NCI-H524 (cell line): ENCODE data around the gene TEX2.

Experiments
- DNase-seq, 2 experiments: peaks; one replicate each; lab custom pipeline; 2025; lab: John Stamatoyannopoulos, UW

Gene TEX2

GRCh38 chr17:64263000-64263766, at the start of gene TEX2:
TEX2 (minus strand) TSS chr17:64263260; CDS start chr17:64214217, 49,043 bp downstream.
- DNase-seq = peak; percentile 74 to 91

GRCh38 chr17:64309710-64310109, 46.6 kb upstream of the TEX2 start:
- no peak for DNase-seq

- DNase-seq = no peak
Measured at GRCh38 chr17:64309021-64309420, 46.0 kb upstream of the TEX2 start.

GRCh38 chr17:64306850-64307463, 43.9 kb upstream of the TEX2 start:
- DNase-seq = peak; percentile 41 to 70

GRCh38 chr17:64304551-64304950, 41.5 kb upstream of the TEX2 start:
- no peak for DNase-seq

- DNase-seq = no peak
Measured at GRCh38 chr17:64300699-64300965, 37.6 kb upstream of the TEX2 start.

- DNase-seq = no peak
Measured at GRCh38 chr17:64297467-64298088, 34.5 kb upstream of the TEX2 start.

GRCh38 chr17:64296246-64296645, 33.2 kb upstream of the TEX2 start:
- DNase-seq = no peak

GRCh38 chr17:64295146-64295545, 32.1 kb upstream of the TEX2 start:
- no peak for DNase-seq

- DNase-seq = peak in 1 of 2 experiments; percentile 42
Measured at GRCh38 chr17:64291268-64291851, 28.3 kb upstream of the TEX2 start.

- no peak for DNase-seq
Measured at GRCh38 chr17:64289741-64290141, 26.7 kb upstream of the TEX2 start.

- peak; percentile 39 to 77 for DNase-seq
Measured at GRCh38 chr17:64282753-64283080, 19.7 kb upstream of the TEX2 start.

GRCh38 chr17:64281962-64282752, 19.1 kb upstream of the TEX2 start:
- peak; percentile 75 to 81 for DNase-seq

- no peak for DNase-seq
Measured at GRCh38 chr17:64278614-64279013, 15.6 kb upstream of the TEX2 start.

GRCh38 chr17:64277831-64278562, 14.9 kb upstream of the TEX2 start:
- no peak for DNase-seq

GRCh38 chr17:64276961-64277505, 14.0 kb upstream of the TEX2 start:
- DNase-seq = no peak

- no peak for DNase-seq
Measured at GRCh38 chr17:64275016-64275415, 12.0 kb upstream of the TEX2 start.

- DNase-seq = no peak
Measured at GRCh38 chr17:64273006-64273405, 9.9 kb upstream of the TEX2 start.

- no peak for DNase-seq
Measured at GRCh38 chr17:64270885-64271284, 7.8 kb upstream of the TEX2 start.

GRCh38 chr17:64269687-64270649, 6.9 kb upstream of the TEX2 start:
- DNase-seq = no peak
